HUES48 (cell line): ENCODE data around the gene NXNL1.
"Not testable (repeated sequence)": the region's sequence is repeated elsewhere in the genome, so short reads cannot be mapped to it uniquely, and the experiment has no call there.

Experiments
- H3K27ac ChIP-seq: one replicate; pipeline ENCODE4 v1.7.0; 2013; ENCODE audit warnings: low read depth, low read length, inconsistent platforms
- H3K27me3 ChIP-seq: 2 replicates; pipeline ENCODE4 v1.6.1; 2013; ENCODE audit warnings: mild to moderate bottlenecking, low read length; ENCODE audit not compliant: control insufficient read depth, insufficient read depth
- H3K36me3 ChIP-seq: 2 replicates; pipeline ENCODE4 v1.6.1; 2013; ENCODE audit warnings: low read length; ENCODE audit not compliant: control insufficient read depth, insufficient read depth
- H3K4me1 ChIP-seq: 2 replicates; pipeline ENCODE4 v1.6.1; 2013; ENCODE audit warnings: mild to moderate bottlenecking, low read length; ENCODE audit not compliant: control insufficient read depth, insufficient read depth
- H3K4me3 ChIP-seq: 2 replicates; pipeline ENCODE4 v1.5.1; 2013; ENCODE audit warnings: mild to moderate bottlenecking, low read depth, low read length
- H3K9ac ChIP-seq: 2 replicates; pipeline ENCODE4 v1.6.1; 2013; ENCODE audit warnings: mild to moderate bottlenecking, low read depth, low read length, moderate library complexity
- H3K9me3 ChIP-seq: 2 replicates; pipeline ENCODE4 v1.6.1; 2013; ENCODE audit warnings: low read length; ENCODE audit not compliant: control insufficient read depth, insufficient read depth

NXNL1 gene

DNA sequence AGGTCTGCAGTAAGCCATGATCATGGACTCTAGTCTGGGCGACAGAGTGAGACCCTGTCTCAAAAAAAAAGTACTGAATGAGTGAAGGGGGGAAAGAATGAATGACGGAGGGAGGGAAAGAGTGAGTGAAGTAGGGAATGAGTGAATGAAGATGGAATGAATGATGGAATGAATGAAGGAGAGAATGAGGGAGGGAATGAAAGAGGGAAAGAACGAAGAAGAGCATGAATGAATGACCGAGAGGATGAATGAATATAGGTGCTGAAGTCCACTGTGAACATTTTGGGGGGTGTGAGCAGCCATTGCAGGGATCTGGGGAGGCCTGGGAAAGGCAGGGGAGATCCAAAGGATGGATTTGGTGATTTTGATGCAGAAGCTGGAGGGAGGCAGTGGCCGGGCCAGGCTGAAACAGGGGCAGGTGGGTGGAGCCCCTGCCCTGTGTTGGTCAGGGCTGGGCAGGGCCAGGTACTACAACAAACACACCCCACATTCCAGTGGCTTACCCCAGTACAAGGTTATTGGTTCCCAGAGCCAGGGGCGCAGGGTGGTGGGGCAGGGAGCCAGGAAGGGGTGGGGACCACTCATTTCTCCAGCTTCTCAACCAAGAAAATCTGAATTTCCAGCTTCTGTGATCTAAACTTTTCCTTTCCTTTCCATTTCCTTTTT, 23.9 kb upstream of the NXNL1 start:
- Histone ChIP-seq H3K9me3 (no peaks in the 10 kb centered on the region), H3K9ac (no peak overlapping the region), H3K4me1 (peaks cover 11% of the 10 kb centered on the region), H3K4me3 (no peak overlapping the region), H3K36me3 (no peaks in the 10 kb centered on the region), H3K27ac (no peak overlapping the region), H3K27me3 (no peaks in the 10 kb centered on the region)

DNA sequence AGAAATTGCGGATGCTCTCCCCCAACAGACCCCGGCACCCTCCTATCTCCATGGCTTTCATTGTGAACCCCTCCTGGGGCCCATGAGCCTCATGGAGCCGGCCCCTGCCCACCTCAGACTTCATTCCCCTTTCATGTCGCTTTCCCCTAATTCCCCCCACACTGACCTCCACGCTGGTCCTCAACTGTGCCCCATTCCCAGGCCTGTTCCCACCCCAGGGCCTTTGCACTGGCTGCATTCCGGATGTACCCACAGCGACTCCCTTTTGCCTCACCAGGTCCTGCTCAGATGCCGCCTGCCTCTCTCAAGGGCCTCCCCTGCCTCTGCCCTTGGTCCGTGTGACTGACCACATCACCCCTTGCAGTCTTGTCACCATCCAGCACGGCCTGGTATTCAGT, 22.9 kb upstream of the NXNL1 start:
- H3K4me1 ChIP-seq: peaks cover 14% of the 10 kb centered on the region
- H3K27ac ChIP-seq: no peak overlapping the region
- no peaks in the 10 kb centered on the region for H3K9me3 ChIP-seq
- no peak overlapping the region for H3K4me3 ChIP-seq
- H3K9ac ChIP-seq: no peak overlapping the region
- no peaks in the 10 kb centered on the region for H3K27me3 ChIP-seq
- no peaks in the 10 kb centered on the region for H3K36me3 ChIP-seq

DNA sequence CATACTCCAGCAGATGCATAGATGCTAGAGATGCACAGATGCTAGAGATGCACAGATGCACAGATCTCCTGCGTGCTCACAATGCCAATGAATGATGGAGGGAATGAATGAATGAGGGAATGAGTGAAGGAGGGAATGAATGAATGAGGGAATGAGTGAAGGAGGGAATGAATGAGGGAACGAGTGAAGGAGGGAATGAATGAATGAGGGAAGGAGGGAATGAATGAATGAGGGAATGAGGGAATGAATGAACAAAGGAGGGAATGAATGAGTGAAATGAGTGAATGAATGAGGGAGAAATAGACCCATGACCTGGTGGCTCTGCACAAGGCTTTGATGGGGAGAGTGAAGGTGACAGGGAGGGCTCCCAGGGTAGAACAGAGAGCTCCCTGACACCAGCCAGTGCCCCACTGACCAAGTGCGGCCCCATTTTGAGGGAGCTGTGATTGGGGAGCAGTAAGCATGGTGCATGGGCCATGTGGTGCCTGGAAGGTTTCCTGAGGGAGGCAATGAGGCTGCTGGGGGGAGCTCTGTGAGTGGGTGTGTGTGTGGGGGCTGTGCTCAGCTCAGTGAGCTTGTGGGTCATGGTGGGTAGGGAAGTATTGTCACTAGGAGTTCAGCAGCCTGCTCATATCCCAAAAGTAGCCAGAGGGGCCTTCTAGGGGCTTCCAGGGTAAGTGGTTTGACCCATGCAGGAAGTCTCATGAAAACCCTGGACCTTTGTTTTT, 22.3 kb upstream of the NXNL1 start:
- H3K9ac ChIP-seq: no peak overlapping the region
- H3K27ac ChIP-seq: no peak overlapping the region
- no peaks in the 10 kb centered on the region for H3K36me3 ChIP-seq
- no peaks in the 10 kb centered on the region for H3K27me3 ChIP-seq
- H3K4me1 ChIP-seq: peaks cover 8% of the 10 kb centered on the region; the same call in 1 of the 2 replicates
- H3K9me3 ChIP-seq: no peaks in the 10 kb centered on the region
- no peak overlapping the region for H3K4me3 ChIP-seq

DNA sequence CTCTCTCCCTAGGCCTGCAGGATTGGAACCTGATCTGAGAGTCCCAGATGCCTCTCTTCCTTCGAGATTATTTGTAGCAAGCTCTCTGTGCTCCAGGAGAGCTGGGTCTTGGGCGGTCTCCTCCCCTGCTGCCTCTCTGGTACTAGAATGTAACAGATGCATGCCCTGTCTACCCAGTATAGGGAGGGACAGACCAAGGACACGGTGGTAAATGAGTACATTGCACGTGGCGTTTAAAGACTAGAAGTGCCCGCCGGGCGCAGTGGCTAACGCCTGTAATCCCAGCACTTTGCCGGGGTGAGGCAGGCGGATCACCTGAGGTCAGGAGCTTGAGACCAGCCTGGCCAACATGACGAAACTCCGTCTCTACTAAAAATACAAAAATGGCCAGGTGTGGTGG, 21.3 kb upstream of the NXNL1 start:
- Histone ChIP-seq H3K9ac (no peak overlapping the region), H3K27ac (no peak overlapping the region)

DNA sequence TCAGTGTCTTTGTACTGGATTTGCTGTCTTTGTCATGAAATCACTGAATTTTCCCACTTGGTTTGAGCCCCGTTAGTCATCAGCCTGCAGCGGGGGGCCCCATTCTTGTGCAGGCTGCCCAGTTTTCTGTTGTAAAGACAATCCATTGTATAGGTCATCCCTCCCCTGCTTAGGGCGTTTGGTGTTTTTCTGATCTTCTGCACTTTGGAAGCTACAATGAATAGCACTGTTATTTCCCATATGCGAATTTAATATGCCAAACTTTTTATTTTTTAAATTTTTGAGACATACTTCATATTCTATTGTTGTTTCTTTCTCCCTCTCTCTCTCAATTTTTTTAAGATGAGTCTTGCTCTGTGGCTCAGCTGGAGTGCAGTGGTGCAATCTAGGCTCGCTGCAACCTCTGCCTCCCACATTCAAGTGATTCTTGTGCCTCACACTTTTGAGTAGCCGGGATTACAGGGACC, 18.6 kb upstream of the NXNL1 start:
- H3K9ac ChIP-seq: no peak overlapping the region

More for the DNA sequence above, 21.3 kb upstream of the NXNL1 start:
- Histone ChIP-seq H3K4me1 (peaks cover 8% of the 10 kb centered on the region; the same call in 1 of the 2 replicates), H3K36me3 (no peaks in the 10 kb centered on the region), H3K9me3 (no peaks in the 10 kb centered on the region), H3K27me3 (no peaks in the 10 kb centered on the region), H3K4me3 (no peak overlapping the region)

DNA sequence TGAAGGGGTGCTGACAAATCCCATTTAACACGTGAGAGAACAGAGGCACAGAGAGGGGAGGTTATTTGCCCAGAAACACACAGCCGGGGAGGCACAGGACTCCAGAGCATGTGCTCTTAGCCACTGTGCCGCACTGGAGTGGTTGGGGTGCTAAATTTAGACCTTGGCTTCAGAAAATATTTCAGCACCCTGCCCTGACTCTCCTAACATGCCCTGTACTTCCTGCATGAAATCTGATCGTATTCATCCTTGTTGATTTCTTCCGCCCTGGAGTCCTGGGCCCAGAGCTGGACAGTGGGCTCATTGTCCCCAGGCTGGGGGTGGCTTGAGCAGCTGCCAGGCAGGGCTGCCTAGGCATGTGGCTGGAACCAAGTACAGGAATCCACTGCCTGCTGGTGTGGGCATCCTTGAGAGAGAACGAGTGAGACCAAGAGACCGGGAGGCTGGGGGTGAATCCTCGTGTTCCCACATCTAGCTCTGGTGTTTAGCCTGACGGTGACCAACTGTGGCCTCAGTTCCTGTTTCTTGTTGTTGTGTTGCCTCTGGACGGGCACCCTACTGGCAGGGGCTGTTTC, 14.9 kb upstream of the NXNL1 start:
- Histone ChIP-seq H3K9me3 (no peaks in the 10 kb centered on the region), H3K9ac (no peak overlapping the region), H3K4me1 (peaks cover 8% of the 10 kb centered on the region; the same call in 1 of the 2 replicates), H3K4me3 (no peak overlapping the region), H3K36me3 (no peaks in the 10 kb centered on the region), H3K27me3 (peaks cover 8% of the 10 kb centered on the region; the same call in 1 of the 2 replicates), H3K27ac (no peak overlapping the region)

More for the DNA sequence above, 18.6 kb upstream of the NXNL1 start:
- no peaks in the 10 kb centered on the region for H3K9me3 ChIP-seq
- peaks cover 8% of the 10 kb centered on the region; the same call in 1 of the 2 replicates for H3K4me1 ChIP-seq
- H3K4me3 ChIP-seq: no peak overlapping the region
- no peaks in the 10 kb centered on the region for H3K27me3 ChIP-seq
- H3K36me3 ChIP-seq: no peaks in the 10 kb centered on the region
- peak overlapping the region; percentile 96 for H3K27ac ChIP-seq

DNA sequence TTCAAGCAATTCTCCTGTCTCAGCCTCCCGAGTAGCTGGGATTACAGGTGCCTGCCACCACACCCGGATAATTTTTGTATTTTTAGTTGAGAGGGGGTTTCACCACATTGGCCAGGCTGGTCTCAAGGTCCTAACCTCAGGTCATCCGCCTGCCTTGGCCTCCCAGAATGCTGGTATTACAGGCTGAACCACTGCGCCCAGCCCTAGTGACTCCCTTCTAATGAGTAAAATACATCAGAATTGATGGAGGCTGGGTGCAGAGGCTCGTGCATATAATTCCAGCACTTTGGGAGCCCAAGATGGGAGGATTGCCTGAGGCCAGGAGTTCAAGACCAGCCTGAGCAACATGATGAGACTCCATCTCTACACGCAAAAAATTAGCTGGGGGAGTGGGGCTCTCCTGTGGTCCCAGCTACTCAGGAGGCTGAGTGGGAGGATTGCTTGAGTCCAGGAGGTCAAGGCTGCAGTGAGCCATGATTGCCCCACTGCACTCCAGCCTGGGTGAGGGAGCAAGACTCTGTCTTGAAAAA, 14.3 kb upstream of the NXNL1 start:
- H3K9me3 ChIP-seq, H3K36me3 ChIP-seq, H3K9ac ChIP-seq, H3K4me1 ChIP-seq, H3K27me3 ChIP-seq, H3K27ac ChIP-seq, H3K4me3 ChIP-seq: not testable (repeated sequence)

DNA sequence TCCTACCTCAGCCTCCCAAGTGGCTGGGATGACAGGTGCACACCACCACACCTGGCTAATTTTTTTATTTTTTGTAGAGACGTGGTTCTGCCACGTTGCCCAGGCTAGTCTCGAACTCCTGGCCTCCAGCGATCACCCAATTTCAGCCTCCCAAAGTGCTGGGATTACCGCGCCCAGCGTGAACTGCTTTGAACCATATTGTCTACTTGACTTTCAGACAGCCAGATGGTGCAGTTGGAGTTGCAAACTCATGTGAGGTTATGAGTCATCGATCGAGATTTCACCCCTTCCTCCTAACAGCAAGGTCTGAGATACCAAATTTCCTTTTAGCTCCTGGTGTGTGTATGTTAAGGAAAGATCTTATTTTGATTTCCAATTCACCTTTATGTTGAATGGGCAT, 12.3 kb upstream of the NXNL1 start:
- H3K27me3 ChIP-seq: peaks cover 13% of the 10 kb centered on the region; the same call in 1 of the 2 replicates
- no peaks in the 10 kb centered on the region for H3K9me3 ChIP-seq
- no peak overlapping the region for H3K4me3 ChIP-seq
- H3K36me3 ChIP-seq: no peaks in the 10 kb centered on the region
- peaks cover 6% of the 10 kb centered on the region for H3K4me1 ChIP-seq
- no peak overlapping the region for H3K9ac ChIP-seq
- H3K27ac ChIP-seq: no peak overlapping the region

DNA sequence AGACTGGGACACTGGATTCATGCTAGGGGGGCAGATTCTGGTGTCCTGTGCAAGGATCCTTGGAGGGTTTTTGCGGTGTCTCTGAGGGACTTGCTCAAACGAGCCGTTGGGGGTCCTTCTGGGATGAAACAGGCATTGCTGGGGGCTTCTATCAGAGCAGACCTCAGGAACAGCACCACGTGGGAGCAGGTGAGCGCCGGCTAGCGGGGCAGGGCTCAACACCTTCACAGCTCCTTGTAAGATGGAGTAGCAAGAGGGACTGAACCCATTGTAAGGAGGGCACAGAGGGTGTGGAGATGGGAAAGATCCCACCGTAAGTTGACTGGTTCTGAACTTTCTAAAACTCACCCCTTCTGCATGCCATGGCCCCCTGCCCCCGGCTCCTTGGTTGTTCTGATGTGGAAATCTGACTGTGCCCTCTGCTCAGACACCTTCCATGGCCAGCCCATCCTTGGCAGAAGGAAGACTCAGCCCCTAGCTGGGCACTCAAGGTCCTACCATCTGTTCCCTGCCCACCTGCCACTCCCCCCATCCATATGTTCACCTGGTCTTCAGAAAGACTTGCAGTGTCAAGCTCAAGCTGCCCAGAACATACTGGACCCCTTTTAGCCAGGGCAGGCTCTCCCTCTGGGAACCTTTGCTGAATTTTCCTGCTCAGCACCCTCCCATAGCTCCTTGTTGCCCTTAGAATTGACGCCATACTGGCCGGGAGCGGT, 10.8 kb upstream of the NXNL1 start:
- Histone ChIP-seq H3K9me3 (no peaks in the 10 kb centered on the region), H3K36me3 (no peaks in the 10 kb centered on the region), H3K27me3 (peaks cover 13% of the 10 kb centered on the region; the same call in 1 of the 2 replicates), H3K4me1 (peaks cover 6% of the 10 kb centered on the region), H3K9ac (no peak overlapping the region), H3K27ac (no peak overlapping the region), H3K4me3 (peak overlapping the region; percentile 86)

DNA sequence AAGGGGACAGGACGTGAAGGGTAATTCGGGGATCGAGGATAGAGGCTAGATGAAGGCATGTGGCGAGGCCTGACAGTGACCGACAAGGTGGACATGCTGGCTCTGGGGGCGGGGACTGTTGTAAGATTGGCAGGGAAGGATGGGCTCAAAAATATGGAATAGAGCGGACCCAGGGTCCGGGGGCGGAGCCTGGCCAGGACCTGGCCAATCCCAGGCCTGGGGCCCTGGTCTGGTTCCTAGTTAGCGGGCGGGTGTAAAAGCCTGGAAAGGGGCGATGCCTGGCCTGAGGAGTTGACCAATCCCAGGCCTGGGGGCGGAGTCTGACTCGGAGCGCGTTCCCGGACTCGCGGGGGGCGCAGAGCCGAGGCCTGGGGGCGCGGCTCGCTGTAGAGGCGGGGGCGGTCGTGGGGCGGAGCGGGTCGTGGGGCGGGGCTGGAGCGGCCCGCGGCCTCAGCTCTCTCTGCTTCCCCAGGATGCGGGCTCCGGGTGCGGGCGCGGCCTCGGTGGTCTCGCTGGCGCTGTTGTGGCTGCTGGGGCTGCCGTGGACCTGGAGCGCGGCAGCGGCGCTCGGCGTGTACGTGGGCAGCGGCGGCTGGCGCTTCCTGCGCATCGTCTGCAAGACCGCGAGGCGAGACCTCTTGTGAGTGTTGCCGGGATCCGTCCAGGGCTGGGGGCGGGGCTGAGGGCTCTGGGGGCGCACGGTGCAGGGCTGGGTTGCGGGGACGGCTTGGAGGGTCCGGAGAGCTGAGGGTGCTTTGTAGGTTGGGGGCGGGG, 9.5 kb upstream of the NXNL1 start, which contains the start of gene SLC27A1:
Gene SLC27A1, plus strand, starts transcription at position 457 of the 774 bp plus-strand sequence. Its CDS starts 17 bp downstream, at position 474.
- H3K9ac ChIP-seq: peak within 1 kb of the TSS; percentile 50; the same call in 1 of the 2 replicates
- H3K27me3 ChIP-seq: peaks cover 13% of the 10 kb centered on the region; the same call in 1 of the 2 replicates
- H3K4me1 ChIP-seq: peaks cover 8% of the 10 kb centered on the region
- peak within 1 kb of the TSS; percentile 86 for H3K4me3 ChIP-seq
- no peaks in the 10 kb centered on the region for H3K9me3 ChIP-seq
- H3K27ac ChIP-seq: peak within 1 kb of the TSS; percentile 84
- no peaks in the 10 kb centered on the region for H3K36me3 ChIP-seq
